IPS-15b (cell line): ENCODE data around the gene BCKDHA.
"Not testable (repeated sequence)": the region's sequence is repeated elsewhere in the genome, so short reads cannot be mapped to it uniquely, and the experiment has no call there.

Experiments used
- H3K27me3 ChIP-seq: one replicate; pipeline ENCODE4 v1.6.1; 2013; ENCODE audit warnings: low read length; ENCODE audit not compliant: control insufficient read depth, insufficient read depth
- H3K36me3 ChIP-seq: one replicate; pipeline ENCODE4 v1.6.1; 2013; ENCODE audit warnings: low read length; ENCODE audit not compliant: control insufficient read depth, insufficient read depth
- H3K4me1 ChIP-seq: one replicate; pipeline ENCODE4 v1.6.1; 2013; ENCODE audit warnings: mild to moderate bottlenecking, low read length; ENCODE audit not compliant: control insufficient read depth, insufficient read depth
- H3K4me3 ChIP-seq: one replicate; pipeline ENCODE4 v1.5.1; 2013; ENCODE audit warnings: low read depth, low read length
- H3K9ac ChIP-seq: one replicate; pipeline ENCODE4 v1.6.1; 2013; ENCODE audit warnings: low read depth, mild to moderate bottlenecking, low read length
- H3K9me3 ChIP-seq: one replicate; pipeline ENCODE4 v1.6.1; 2013; ENCODE audit warnings: mild to moderate bottlenecking, low read length; ENCODE audit not compliant: control insufficient read depth, insufficient read depth

The BCKDHA gene

DNA sequence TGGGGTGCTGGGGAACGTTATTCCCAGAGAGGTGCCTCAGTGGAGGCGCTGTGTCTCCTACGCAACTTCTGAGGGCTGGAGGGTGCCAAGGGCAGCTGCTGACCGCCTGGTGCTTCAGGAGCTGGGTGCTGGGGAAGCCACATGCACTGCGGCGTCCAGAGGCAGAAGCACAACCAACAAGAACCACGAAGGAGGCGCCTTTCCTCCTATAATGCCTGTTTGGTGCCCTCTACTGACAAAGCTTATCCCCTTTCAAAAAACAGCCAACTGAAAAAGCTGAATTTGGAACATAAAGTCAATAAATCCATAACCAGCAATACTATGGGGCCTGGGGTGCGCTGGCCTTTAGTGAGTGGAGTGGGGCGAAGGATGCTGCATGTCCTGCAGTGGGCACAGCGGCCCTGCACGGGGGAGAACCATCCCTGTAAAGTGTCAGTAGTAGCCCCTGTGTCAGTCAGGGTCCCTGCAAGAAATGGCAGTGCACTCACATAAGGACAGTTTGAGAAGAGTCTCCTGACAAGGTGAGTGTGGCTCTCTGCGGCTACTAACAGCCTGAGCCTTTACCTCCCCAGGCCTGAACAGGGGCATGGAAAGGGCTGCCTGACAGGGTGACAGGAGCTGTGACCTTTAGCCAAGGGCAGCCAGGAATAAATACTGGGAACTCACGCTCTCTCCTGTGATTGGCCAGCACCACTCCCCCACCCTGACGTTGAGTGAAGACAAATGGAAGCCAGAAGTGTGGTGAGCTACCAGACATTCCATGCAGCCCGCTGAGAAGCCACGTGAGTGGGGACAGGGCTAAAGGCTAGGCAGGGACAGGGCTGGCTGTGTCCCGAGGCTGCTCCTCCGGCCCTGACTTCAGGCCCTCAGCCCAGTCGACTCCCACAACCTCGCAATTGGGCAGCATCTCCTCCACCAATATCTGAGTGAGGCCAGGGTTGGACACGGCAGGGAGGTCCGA, 34.1 kb downstream of the BCKDHA start:
- H3K4me3 ChIP-seq: no peak overlapping the region
- no peak overlapping the region for H3K9ac ChIP-seq
- no peaks in the 10 kb centered on the region for H3K9me3 ChIP-seq
- no peaks in the 10 kb centered on the region for H3K27me3 ChIP-seq
- H3K4me1 ChIP-seq: peaks cover 3% of the 10 kb centered on the region
- peaks cover 19% of the 10 kb centered on the region for H3K36me3 ChIP-seq

DNA sequence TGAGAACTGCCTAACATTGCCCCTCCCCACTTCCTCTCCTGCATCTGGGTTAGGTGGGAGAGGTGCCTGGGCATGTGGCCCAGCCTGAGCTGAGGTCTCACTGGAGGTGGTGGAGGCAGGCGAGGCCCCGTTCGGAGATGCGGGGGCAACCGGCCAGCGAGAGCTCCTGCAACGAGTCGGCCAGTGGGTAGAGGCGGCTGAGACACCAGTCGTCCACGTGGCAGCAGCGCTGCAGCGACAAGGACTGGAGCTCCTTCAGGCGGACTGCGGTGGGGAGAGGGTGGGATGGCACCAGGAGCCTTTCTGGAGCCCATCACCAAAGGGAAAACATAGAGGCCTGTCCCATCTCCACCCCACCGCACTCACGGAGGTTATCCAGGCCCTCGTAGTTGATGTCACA, 35.6 kb downstream of the BCKDHA start:
- Histone ChIP-seq H3K9me3 (no peaks in the 10 kb centered on the region), H3K9ac (no peak overlapping the region), H3K36me3 (peaks cover 19% of the 10 kb centered on the region), H3K4me1 (no peaks in the 10 kb centered on the region), H3K27me3 (no peaks in the 10 kb centered on the region), H3K4me3 (no peak overlapping the region)

DNA sequence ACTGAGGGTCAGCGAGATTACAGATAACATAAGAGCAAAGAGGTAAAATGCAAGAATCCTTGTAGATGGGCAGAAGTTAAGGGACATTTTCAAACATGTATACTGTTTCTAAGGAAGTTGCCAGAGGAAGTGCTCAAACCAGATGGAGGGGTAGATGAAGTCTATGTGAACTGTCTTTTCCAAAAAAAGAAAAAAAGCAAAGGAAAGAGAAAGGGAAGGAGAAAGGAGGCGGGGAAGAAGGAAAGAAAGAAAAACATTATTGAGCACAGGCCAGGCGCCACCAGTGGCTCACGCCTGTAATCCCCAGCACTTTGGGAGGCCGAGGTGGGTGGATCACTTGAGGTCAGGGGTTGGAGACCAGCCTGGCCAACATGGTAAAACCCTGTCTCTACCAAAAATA, 36.8 kb downstream of the BCKDHA start:
- Histone ChIP-seq H3K4me3 (no peak overlapping the region), H3K27me3 (no peaks in the 10 kb centered on the region), H3K4me1 (no peaks in the 10 kb centered on the region), H3K9me3 (no peaks in the 10 kb centered on the region), H3K9ac (no peak overlapping the region), H3K36me3 (peaks cover 19% of the 10 kb centered on the region)

DNA sequence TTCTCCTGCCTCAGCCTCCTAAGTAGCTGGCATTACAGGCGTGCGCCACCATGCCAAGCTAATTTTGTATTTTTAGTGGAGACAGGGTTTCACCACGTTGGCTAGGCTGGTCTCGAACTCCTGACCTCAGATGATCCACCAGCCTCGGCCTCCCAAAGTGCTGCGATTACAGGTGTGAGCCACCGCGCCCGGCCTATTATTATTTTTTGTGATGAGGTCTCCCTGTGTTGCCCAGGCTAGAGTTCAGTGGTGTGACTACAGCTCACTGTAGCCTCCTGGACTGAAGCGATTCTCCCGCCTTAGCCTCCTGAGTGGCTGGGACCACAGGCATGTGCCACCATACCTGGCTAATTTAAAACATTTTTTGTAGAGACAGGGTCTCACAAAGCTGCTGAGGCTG, 37.8 kb downstream of the BCKDHA start:
- not testable (repeated sequence) for H3K4me1 ChIP-seq, H3K9ac ChIP-seq, H3K27me3 ChIP-seq, H3K4me3 ChIP-seq, H3K9me3 ChIP-seq
- peaks cover 19% of the 10 kb centered on the region for H3K36me3 ChIP-seq

DNA sequence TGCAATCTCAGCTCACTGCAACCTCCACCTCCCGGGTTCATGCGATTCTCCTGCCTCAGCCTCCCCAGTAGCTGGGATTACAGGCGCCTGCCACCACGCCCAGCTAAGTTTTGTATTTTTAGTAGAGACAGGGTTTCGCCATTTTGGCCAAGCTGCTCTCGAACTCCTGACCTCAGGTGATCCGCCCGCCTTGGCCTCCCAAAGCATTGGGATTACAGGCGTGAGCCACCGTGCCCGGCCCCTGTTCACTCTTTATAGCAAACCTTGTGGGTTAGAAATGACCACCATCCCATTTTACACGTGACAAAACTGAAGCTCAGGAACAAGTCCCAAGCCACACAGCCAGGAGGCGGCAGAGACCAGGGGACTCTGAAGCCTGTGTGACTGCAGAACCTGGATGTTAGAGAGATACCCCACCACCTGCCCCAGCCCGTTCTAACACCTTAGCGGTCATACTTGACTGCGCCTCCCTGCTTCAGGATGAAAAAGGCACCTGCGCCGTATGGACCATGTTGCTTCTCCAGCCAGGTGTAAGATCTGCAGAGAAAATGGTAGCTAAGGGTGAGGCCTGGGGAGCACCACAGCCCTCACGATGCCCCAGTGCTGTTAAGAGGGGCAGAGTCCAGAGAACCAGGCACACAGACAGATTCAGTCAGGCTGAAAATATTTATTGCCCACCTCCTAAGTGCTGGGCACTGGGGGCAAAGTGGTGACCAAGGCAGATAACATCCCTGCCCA, 38.5 kb downstream of the BCKDHA start:
- H3K27me3 ChIP-seq: no peaks in the 10 kb centered on the region
- peaks cover 15% of the 10 kb centered on the region for H3K36me3 ChIP-seq
- H3K9me3 ChIP-seq: no peaks in the 10 kb centered on the region

DNA sequence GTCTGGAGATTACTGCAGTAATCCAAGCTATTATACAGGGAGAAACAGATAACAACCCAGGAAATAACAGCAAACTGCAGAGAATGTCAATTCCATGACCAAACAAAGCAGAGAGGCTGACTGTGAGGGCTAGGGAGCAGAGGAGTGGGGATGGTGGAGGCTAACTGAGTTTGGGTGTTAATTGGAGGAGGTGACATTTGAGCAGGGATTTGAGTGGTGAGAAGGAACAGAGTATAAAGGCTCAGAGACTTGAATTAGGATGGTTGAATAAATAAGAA, 39.0 kb downstream of the BCKDHA start:
- Histone ChIP-seq H3K27me3 (no peaks in the 10 kb centered on the region), H3K9ac (no peak overlapping the region), H3K9me3 (no peaks in the 10 kb centered on the region), H3K36me3 (peaks cover 11% of the 10 kb centered on the region), H3K4me3 (no peak overlapping the region), H3K4me1 (no peaks in the 10 kb centered on the region)

More for the DNA sequence above, 38.5 kb downstream of the BCKDHA start:
- Histone ChIP-seq H3K9ac (no peak overlapping the region), H3K4me1 (no peaks in the 10 kb centered on the region), H3K4me3 (no peak overlapping the region)

DNA sequence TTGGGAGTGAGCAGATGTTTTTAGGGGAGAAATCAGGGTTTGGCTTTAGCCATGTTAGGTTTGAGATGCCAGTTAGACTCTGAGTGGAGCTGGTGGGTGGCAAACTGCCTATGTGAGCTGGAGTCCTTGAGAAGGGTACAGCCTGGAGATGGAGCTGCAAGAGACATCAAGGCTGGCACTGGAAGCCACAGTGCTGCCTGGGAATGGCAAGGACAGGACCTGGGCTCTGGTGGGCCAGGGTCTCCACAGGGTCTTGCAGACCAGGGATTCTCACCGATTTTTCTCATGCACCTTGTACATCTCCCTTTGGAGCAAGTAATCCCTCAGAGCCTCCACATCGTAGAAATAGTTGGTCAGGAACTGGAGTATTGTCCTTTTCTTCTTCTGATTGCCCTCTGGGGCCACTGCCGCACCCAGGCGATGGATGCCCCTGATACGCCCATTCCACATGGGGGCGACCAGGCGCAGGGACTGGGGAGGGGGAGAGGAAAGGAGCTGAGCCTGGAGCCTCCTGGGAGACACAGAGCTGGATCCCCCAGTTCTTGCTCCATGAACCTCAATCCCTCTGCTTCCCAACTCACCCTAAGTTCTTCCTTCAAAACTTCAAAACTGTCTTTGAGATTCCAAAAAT, 40.4 kb downstream of the BCKDHA start:
- Histone ChIP-seq H3K27me3 (no peaks in the 10 kb centered on the region), H3K9ac (no peak overlapping the region), H3K36me3 (no peaks in the 10 kb centered on the region), H3K4me1 (no peaks in the 10 kb centered on the region), H3K4me3 (no peak overlapping the region), H3K9me3 (no peaks in the 10 kb centered on the region)

DNA sequence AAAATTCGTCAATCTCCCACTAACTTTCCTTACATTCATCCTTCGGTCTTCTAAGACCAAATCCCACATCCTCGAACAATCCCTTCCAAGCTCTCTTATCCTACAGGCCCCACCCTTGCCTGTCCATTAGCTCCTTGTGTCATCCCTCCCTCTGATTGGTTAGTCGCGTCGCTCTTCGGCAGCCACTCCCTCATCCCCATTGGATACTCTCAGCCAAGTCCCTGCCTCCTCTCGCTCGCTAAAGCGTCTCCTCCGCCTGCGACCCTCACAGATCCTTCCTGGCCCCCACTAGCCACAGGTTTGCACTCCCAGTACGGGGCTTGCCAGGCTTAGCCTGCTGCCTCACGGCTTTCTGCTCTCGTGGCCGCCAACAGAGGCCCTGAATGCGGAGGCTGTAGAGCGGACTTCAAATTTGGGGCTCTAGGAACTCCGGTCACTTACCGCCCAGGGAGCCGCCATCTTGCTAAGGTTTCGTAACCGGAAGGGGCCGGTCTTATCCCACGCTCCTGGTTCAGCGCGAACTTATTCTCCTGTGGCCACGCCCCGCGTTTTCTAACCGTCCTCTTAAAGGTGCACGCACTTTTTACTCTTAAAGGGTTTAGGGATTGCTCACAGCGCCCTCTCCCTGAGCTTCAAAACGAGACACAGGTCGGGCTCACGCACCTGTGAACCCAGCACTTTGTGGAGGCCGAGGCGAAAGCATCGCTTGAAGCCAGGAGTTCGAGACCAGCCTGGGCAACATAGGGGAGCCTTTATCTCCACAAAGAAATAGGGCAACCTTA, 42.0 kb downstream of the BCKDHA start, which contains the start of gene DMAC2:
Gene DMAC2 (minus strand): TSS at position 472 of the 782 bp plus-strand sequence. CDS start 13 bp downstream, at position 459.
- H3K9me3 ChIP-seq: no peaks in the 10 kb centered on the region
- H3K9ac ChIP-seq: peak within 1 kb of the TSS; percentile 99
- H3K4me1 ChIP-seq: no peaks in the 10 kb centered on the region
- H3K27me3 ChIP-seq: no peaks in the 10 kb centered on the region
- H3K4me3 ChIP-seq: peak within 1 kb of the TSS; percentile 100
- no peaks in the 10 kb centered on the region for H3K36me3 ChIP-seq

DNA sequence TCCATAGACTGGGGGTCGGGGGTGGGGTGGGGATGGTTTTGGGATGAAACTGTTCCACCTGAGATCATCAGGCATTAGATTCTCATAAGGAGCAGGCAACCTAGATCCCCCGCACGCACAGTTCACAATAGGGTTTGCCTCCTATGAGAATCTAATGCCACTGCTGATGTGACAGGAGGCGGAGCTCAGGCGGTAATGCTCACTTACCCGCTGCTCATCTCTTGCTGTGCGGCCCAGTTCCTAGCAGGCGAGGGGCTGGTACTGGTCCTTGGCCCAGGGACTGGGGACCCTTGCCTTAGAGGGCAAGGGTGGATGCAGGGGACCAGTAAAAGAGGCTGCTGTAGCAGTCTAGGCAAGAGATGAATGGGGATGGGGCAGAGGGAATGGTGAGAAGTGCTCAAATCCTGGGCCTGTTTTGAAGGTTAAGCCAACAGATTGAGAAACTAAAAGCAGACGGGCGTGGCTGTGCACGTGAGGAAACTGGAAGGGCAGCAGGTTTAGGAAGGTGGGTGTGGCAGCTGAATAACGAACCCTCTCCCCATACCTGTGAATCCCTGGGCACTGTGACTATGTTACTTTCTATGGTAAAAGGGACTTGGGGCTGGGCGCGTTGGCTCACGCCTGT, 43.8 kb downstream of the BCKDHA start:
- H3K9ac ChIP-seq: no peak overlapping the region
- no peak overlapping the region for H3K4me3 ChIP-seq
- no peaks in the 10 kb centered on the region for H3K36me3 ChIP-seq
- peaks cover 2% of the 10 kb centered on the region for H3K27me3 ChIP-seq
- no peaks in the 10 kb centered on the region for H3K4me1 ChIP-seq
- H3K9me3 ChIP-seq: no peaks in the 10 kb centered on the region

DNA sequence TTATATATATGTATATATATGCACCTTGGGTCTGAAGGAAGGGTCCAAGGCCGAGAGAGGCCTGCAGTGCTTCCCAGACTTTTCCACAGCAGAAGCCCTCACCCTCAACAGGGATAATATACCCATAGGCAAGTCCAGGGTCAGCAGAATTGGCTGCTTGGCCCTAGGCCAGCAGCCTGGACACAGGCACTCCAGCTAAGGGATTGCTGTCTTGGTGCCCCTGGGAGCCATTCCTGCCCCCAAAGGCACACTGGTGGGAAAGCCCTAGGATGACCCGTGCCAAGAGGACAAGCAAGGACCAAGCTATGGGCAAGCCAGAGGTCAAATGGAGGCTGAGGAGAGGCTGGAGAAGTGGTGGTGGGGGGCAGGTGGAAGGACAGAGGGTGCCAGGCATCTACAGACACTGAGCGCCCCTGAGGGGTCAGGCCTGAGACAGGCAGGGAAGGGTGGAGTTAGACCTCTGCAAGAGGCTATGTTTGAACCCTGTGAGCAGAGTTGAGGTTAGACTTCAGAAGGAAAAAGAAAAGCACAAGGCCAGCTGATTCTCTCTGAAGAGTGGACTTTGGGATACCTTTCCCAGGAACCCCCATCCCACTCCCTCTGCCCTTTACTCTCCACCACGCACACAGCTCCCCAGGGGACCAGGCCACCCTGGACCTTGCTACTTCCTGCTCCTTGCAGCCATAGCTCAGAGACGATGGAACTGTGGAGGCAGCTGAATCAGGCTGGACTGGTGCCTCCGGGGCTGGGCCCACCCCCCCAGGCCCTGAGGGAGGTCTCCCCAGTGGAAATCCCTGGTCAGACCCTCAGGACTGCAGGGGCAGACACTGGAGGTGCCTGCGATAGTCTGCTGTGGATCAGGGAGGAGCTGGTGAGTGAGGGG, 45.1 kb downstream of the BCKDHA start, which contains the start of gene ERICH4:
Gene ERICH4 (plus strand): TSS at position 684 of the 883 bp plus-strand sequence. CDS start 14 bp downstream, at position 698.
- Histone ChIP-seq H3K27me3 (peaks cover 6% of the 10 kb centered on the region), H3K9ac (no peak within 1 kb of the TSS), H3K36me3 (no peaks in the 10 kb centered on the region), H3K4me3 (no peak within 1 kb of the TSS), H3K9me3 (no peaks in the 10 kb centered on the region), H3K4me1 (no peaks in the 10 kb centered on the region)
